ENCODE measurements around the gene OPRM1.
A peak's percentile ranks its signal among the peaks of the same experiment; 100 is the strongest.
"Not testable (repeated sequence)": the region's sequence is repeated elsewhere in the genome, so short reads cannot be mapped to it uniquely, and the experiment has no call there.

The OPRM1 gene
- 0 to 0.34 reads per million in 2 donors for total RNA-seq

DNA sequence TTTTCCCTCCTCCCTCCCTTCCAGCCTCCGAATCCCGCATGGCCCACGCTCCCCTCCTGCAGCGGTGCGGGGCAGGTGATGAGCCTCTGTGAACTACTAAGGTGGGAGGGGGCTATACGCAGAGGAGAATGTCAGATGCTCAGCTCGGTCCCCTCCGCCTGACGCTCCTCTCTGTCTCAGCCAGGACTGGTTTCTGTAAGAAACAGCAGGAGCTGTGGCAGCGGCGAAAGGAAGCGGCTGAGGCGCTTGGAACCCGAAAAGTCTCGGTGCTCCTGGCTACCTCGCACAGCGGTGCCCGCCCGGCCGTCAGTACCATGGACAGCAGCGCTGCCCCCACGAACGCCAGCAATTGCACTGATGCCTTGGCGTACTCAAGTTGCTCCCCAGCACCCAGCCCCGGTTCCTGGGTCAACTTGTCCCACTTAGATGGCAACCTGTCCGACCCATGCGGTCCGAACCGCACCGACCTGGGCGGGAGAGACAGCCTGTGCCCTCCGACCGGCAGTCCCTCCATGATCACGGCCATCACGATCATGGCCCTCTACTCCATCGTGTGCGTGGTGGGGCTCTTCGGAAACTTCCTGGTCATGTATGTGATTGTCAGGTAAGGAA lies at the start of gene OPRM1:
OPRM1 (plus strand) TSS at position 10 of the 612 bp plus-strand sequence; CDS start at position 315, 305 bp downstream.
- DNase-seq: peak in 1 of 5 experiments; percentile 37

DNA sequence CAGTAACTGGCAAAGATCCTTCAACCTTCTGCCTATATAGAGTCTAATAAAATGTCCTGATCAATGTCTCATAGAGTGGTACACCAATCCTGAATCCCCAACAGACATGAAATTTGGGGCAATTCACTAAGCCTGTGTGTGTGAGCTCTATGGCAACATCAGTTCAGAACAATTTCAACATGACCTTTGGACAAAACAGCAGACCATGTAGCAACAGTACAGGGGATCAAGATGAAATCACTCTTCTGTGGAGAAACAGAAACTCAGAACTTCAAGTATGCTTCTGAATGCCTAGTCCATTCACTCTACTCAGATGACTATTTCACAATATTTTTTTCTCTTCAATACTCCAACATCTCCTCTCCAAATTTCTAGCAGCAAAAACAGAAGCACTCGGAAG lies 49.1 kb upstream of the OPRM1 start:
- DNase-seq: no peak

DNA sequence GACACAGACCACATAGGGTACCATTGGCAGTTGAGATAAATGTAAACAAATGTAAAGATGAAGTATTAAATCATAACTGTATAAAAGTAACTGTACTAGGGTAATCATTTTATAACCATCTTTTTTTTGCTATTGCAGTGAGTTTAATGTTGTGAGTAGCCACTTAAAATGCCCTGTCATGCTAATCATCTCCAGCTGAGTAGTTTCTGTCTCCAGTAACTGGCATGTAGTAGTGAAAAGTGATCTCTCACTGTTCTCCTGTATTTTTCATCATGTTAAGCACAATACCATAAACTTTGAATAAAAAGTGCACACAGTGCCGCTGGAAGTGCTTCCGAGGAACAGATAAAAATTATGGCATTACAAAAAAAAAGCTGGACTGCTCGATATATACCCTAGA lies 45.0 kb upstream of the OPRM1 start:
- DNase-seq: no peak

DNA sequence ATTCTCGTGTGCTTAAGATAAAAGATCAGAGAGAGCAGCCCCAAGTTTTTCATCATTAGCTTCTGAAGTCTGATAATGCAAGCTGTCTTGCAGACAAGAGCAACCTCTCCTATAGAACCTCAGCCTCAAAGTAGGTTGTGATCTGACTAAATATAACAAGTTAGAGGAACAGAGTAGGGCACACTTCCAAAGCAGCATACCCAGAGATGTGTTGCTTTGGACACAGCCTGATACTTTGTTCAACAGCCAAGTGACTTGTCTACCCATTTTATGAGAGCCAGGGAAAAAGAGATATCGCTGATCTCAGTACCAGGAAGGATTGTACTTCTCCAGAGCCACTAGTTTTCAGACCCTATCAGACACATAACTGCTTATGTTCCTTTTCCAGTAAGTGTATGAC lies 44.2 kb upstream of the OPRM1 start:
- DNase-seq: no peak

DNA sequence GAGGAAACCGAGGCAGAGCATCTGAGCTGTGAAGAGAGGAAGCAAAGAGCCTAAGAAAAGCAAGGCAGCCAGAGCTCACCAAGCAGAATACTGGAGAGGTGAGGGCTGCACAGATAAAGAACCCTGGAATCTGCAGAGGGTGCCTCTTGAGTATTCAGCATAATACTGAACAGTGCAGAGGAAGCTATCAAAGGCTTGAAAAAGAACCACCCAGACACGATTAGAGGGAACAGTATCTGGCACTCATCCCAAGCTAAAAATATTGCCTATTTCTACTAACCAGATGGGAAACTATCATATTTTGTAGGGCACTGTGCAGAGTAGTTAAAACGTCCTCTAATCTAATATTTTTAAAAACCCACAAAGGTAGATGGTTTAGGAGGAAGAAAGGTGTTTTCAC lies 41.8 kb upstream of the OPRM1 start:
- no peak for DNase-seq

DNA sequence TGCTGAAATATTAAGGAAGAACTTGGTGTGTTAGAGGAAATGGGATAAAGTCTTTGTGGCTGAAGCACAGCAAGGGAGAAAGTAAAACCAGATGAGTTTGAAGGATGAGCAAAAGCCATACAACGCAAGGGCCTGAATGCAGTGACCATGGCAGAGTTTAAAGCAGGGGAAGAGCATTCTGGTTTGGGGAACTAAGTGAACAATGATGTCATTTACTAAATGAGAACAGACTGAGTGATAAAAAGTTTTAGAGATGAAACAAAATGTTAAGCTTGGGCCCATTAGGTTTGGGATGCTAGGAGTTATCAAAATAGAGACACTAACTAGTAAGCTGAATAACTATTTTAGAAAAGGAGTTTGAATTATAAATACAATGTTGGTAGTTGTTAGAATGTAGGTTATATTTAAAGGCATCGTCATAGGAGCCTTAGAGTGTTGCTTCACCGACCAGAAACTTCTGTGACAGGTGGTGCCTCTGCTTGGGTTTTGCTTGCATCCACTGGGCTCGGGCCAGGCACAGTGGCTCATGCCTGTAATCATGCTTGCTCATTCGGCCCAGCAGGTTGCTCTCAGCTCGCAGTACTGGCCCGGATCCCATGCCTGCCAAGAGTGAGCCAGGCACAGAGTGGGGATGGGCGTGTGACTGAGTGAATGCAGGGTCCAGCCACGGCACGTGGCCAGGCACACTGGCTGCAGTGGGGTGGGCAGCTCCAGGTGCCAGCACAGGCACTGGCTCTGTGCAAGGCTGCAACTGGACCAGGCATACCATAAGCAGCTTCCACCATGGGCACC lies 37.4 kb upstream of the OPRM1 start:
- no peak for DNase-seq

DNA sequence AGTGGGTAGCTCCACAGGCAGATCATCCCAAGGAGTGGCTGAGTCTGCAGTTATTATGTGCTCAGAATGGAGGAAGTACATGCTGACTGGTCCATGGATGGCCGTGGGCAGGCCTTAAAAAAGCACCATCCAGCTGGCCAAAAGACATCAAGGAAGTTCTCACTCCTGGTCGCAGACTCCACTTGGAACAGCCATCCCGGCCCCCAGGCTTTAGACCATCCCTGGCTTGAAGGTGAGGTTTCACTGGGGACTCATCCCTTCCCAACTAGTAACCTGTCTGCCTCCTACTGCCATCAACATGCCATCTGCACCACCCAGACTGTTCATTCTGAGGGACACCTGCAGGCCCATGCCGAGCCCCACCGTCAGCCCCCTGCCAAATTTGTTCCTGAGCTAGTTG lies 36.1 kb upstream of the OPRM1 start:
- DNase-seq: no peak

DNA sequence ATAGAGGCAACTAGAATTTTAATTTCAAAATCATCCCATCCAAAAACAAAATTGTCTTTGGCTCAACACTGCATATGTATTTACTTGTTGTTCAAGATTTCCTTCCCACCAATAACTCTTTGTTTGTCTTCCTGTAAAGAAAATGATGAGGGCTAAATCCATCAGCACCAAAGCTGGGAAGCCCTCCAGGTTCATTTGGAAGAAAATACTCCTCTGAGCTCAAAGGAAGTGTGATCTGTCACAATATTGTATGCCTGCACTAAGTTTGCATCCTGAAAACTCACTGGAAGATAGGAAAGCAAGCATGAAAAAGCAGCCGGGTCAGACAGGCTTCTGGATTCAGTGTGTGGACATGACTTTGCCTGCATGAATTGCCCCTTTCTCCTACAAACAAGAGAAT lies 28.7 kb upstream of the OPRM1 start:
- no peak for DNase-seq

DNA sequence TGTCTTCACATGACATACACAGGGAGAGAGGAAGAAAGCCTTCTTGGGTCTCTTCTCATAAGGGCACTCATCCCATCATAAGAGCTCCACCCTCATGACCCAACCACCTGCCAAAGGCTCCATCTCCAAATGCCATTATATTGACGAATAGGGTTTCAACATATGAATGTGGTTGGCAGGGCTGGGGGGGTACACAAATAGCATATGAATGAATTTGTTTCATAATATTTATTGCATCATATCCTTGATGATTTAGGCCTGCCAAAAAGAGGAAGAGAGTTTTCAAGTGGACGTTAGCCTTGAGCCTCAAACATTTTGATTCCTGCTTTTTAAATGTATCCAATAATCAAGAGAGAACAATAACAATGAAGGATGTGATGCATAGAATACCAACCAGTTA lies 26.2 kb upstream of the OPRM1 start:
- DNase-seq: no peak

DNA sequence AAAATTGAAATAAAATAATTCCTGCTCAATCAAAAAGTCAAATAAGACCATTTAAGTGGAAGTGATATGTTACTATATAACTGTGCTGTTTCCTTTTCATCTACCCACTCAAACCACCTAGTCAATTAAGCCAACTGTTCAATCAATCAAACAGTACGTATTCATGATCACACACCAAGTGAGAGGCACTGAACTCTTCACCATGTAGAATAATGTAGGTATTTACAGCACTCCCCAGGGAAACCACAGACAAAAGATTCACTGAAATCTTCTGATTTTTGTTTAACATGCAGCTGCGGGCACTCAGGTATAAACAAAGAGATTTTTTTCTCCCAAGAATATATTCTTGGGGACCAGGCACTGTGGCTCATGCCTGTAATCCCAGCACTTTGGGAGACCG lies 21.3 kb upstream of the OPRM1 start:
- DNase-seq: no peak

DNA sequence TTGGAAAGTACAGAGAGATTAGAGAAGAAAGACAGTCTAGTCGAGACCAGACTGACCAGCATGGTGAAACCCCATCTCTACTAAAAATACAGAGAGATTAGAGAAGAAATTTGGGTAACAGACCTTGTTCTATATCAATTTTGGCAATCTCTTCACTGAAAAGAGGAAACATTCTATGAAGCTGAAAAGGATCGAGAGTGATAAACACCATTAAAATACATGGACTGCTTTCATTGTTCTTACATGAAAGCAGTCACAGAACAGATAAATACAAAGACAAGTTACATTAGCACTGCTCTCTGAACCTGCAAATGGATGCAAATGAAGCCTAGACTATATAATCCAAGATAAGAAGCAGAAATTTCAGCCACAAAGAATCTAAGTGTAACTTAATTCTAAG lies 8.4 kb upstream of the OPRM1 start:
- no peak for DNase-seq

DNA sequence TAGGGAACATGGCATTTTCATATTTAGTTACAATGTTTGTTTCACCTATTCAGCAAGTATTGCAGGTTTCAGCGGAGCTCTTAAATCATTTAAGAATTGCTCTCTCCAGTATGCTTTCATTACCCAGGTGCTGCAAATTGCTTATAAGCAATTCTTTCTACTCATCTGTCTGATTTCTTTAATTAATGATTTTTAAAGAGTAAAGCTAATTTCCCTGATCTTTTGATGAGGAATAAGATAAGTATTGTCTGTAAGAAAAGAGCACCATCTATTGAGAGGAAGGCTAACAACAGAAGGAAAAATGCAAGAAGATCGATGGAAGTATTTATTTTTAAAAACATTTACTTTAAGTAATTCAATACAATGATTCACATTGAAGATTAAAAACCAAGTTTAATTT lies 2.0 kb downstream of the OPRM1 start:
- DNase-seq: no peak

DNA sequence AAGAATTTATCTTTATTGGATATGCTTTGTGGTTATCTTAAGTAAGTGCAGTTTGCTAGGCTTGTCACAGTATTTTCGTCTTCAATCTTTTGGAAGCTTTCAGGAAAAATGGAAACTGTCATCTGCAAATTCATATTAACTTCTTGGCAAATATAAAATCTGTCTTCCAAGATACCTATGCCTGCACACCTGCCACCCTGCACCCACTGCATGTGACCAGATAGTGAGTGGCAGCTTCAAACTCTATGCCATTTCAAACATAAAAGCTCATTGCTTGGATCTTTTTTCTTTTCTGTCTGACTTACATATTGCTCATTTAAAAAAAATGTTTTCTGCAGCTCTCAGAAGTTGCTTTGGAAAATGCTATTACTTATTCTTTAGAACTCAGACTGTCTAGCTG lies 14.1 kb downstream of the OPRM1 start:
- no peak for DNase-seq

DNA sequence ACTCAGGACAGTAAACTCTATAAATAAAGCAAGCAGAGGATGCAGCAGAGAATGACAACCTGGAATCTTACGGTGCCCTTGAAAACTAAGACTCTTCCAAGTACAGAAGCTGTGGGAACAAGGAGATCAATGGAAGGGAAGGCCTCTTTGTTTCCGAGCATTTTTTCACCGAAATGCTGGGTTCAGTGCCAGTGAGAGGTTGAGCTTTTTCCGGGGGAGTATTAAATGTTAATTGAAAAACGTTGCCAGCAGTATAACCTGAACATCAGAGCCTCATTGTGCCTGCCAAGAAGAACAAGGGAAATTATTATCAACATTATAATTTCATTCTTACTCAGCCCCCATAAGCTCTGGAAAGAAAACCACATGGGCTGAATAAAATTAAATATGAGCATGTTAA lies 17.5 kb downstream of the OPRM1 start:
- no peak for DNase-seq

DNA sequence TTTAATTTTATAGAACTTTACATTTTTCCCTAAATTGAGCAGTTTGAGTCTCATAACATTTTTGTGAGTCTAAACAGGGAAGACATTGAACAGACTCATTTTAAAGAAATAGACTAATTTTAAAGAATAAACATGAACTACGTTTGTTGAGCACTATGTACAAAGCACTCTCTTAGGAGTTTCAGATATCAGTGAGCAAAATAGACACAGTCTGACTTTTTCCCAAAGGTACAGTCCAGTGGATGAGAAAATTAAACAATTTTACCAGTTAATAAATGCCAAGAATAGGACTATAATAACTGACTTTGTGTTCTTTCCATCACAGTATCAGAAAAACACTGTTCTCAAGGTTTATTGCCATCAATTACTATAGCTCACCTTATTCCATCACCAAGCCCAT lies 18.1 kb downstream of the OPRM1 start:
- DNase-seq: no peak

DNA sequence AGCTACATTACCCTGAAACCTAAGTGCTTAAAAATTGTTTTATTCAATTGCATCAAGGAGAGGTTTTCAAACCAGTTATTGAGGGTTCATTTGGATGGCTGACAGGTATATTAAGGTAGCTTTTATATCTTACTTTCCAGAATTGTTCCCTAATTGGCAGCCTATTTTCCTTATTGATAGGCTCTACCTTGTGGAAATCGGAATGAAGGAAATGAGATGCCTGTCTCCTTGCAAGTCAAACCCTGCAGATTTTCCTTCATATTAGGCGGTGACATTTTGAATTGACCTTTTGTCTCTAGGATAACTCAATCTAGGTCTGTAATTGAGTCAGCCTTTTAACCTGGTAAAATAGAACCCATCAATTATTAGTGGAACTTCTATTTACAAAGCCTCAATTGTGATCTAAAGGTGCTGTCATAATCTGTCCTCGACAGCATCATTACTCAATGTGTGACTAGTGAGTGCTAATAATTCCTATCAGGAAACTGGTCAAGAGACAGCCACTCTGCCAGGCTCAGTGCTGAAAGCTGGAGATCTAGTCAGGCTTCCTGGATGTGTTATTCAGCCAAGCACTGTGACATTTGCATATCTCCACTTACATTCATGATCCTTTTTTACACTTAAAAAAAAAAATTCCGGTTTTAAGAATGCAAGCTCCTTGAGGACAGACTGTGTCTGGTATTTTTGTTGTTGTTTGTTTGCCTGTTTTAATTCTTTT lies 20.1 kb downstream of the OPRM1 start:
- no peak for DNase-seq

DNA sequence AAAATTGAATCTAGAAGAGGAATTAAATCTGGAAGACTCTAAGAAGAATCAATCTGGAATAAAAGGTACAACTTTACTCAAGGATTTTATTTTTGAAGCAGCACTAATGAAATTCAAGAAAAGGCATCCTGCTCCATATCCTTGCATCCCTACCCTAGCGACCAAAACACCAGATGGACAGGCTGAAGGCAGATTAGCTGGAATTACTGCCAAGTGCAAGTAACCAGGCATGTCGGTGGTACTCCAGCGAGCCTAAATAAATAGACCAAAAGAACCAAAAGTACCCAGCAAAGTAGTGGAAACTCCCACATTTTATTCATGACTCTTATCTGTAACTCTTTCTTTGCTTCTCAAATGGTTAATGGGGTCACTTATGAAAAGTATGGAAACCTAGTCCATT lies 21.0 kb downstream of the OPRM1 start:
- DNase-seq: no peak

DNA sequence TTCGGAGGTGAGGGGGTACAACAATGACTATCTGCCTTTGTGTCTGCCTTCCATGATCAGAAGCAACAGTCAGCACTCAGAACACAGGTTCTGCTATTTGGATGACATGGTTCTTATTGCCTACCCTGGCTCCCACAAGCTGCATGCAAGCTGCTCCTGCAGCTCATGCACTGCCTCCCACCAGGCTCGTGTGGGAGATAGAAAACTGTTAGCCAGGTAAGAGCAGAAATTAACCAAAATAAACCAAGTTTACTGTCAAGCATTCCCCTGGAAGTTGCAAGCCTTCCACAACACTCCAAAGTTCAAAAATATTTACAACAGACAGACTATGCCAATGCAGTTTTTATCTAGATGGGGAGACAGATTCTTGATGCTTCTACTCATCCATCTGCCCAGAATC lies 31.0 kb downstream of the OPRM1 start:
- no peak for DNase-seq

DNA sequence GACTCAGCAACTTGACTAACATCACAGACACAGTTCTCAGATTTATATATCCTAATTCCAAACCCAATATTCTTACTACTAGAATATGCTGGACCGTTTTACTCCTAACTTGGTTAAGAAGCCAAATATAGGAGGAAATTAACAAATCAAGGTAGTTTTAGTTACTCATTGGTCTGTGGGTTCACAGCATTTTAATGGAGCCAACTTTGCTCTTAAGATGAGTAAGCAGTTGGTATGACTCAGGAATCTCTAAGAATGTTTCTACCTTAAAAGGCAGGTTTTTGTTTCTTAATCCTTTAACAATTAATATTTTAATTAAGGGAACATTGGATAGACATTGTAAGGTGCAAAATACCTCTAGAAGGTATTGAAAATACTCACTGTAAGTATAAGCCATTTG lies 31.6 kb downstream of the OPRM1 start:
- no peak for DNase-seq

DNA sequence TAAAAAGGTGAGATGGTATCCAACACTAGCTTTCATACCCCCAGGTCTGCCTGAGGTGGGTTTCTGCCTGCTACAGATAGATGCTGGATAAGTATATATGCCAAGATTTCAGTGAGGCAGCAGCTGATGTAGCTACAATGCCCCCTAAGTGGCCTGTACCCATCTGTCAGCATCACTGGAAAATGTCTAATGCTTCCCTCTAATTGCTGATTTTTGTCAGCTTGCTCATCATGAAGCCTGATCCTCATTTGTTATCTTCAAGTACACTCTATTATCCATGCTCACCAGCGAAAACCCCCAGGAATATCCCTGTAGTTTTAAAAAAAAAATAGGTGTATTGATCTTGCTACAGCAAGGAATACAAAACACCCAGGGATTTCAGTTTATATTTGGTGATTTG lies 32.2 kb downstream of the OPRM1 start:
- DNase-seq: no peak

DNA sequence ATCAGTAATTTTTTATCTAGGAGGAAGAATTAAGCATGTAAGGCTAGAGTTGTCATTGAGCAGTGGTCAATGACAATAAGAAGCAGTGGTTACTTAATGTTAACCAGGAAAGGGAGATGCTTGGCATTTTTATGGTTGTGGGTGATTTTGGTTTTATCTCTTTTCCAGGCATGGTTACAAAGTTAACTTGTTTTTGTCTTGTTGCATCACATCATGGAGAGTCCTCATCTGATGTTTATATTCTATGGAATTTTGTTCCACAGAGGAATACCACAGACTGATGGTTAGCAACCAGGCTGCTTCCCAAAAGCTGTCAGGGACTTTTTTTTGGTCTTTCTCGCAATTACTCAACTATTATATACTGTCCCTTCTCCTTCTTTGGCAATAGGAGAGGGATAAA lies 32.7 kb downstream of the OPRM1 start:
- no peak for DNase-seq

DNA sequence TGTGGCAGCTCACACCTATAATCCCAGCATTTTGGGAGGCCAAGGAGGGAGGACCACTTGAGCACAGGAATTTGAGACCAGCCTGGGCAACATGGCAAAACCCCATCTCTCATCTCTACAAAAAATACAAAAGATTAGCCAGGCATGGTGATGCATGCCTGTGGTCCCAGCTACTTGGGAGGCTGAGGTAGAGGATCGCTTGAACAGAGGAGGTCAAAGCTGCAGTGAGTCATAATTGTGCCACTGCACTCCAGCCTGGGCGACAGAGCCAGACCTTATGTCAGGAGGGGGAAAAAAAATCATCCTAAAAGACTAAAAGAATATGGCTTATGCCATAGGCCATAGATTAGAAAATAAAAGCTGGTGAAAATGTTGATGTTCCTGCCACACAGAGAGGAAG lies 39.6 kb downstream of the OPRM1 start:
- not testable (repeated sequence) for DNase-seq

DNA sequence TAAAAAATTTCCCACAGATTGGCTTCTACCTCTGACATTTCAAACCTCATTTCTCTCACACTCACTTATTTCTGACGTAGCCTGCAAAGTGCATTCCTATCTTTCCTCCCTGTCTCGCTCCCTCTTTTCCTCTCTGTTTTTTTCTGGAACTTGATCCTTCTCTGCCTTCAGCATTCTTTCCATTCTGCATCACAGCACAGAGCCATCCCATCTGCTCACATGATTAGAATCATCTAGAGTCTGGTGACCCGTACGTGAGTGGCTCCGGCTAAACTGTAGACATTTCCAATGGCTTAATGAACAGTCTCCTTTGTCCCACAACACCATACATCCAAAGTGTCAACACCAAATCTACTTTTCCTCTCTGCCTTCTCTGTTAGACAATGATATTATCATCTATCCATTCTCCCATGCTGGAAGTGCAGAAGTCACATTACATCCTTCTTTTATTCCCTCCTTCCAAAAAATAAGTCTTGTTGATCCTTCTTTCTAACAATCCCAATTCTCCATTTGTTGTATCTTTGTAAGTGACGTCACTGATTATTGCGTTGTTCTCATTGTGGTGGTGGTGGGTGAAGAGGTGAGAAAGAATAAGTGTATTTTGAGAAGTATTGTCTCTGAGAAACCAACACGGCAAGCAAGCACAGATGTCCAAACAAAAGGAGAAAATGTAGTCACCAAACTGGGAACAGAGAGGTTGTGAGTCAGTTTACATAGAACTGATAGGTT lies 41.6 kb downstream of the OPRM1 start:
- no peak for DNase-seq

Data from T-helper 2 cell (primary cell).